Measurements from ENCODE around the gene MRAS.

Gene MRAS

GRCh38 chr3:138384531-138384930 is 36.2 kb downstream of the MRAS start:
- Histone ChIP-seq H3K9ac (ENCODE audit: low read length) (no peak overlapping the region), H3K36me3 (ENCODE audit: control insufficient read depth, insufficient read depth, low read length) (no peaks in the 10 kb centered on the region), H3K4me3 (ENCODE audit: low read length) (no peak overlapping the region), H3K27me3 (ENCODE audit: control insufficient read depth, insufficient read depth, low read length) (no peaks in the 10 kb centered on the region), H3K4me1 (ENCODE audit: control insufficient read depth, insufficient read depth, low read length) (no peaks in the 10 kb centered on the region), H3K9me3 (ENCODE audit: control insufficient read depth, low read length) (no peaks in the 10 kb centered on the region)

GRCh38 chr3:138384976-138385375 is 36.6 kb downstream of the MRAS start:
- Histone ChIP-seq H3K9me3 (ENCODE audit: control insufficient read depth, low read length) (no peaks in the 10 kb centered on the region), H3K4me3 (ENCODE audit: low read length) (no peak overlapping the region), H3K36me3 (ENCODE audit: control insufficient read depth, insufficient read depth, low read length) (no peaks in the 10 kb centered on the region), H3K27me3 (ENCODE audit: control insufficient read depth, insufficient read depth, low read length) (no peaks in the 10 kb centered on the region), H3K4me1 (ENCODE audit: control insufficient read depth, insufficient read depth, low read length) (peaks cover 4% of the 10 kb centered on the region), H3K9ac (ENCODE audit: low read length) (no peak overlapping the region)

DNA sequence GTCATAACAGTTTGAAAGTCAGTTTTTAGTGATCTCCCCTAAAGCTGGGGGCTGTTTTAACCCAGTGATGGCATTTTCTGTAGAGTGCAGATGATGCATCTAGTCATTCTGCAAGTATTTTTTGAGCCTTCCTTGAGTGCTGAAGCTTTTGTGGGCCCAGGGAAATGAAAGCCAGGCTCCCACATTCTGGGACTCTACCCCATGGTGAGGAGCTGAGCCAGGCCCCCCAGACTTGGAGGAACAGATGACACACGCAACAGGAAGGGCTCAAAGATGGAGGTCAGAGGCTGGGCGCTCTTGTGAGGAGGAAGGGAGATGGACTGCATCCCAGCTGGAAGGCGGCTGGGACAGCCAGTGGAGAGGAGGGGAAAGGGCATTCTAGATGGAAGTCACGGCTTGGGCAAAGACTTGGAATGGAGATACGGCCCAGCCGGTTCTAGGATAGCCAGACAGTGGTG is 40.8 kb downstream of the MRAS start:
- H3K9ac ChIP-seq (ENCODE audit: low read length): no peak overlapping the region
- no peaks in the 10 kb centered on the region for H3K9me3 ChIP-seq (ENCODE audit: control insufficient read depth, low read length)
- peaks cover 4% of the 10 kb centered on the region for H3K4me1 ChIP-seq (ENCODE audit: control insufficient read depth, insufficient read depth, low read length)
- H3K36me3 ChIP-seq (ENCODE audit: control insufficient read depth, insufficient read depth, low read length): no peaks in the 10 kb centered on the region
- no peak overlapping the region for H3K4me3 ChIP-seq (ENCODE audit: low read length)
- no peaks in the 10 kb centered on the region for H3K27me3 ChIP-seq (ENCODE audit: control insufficient read depth, insufficient read depth, low read length)

DNA sequence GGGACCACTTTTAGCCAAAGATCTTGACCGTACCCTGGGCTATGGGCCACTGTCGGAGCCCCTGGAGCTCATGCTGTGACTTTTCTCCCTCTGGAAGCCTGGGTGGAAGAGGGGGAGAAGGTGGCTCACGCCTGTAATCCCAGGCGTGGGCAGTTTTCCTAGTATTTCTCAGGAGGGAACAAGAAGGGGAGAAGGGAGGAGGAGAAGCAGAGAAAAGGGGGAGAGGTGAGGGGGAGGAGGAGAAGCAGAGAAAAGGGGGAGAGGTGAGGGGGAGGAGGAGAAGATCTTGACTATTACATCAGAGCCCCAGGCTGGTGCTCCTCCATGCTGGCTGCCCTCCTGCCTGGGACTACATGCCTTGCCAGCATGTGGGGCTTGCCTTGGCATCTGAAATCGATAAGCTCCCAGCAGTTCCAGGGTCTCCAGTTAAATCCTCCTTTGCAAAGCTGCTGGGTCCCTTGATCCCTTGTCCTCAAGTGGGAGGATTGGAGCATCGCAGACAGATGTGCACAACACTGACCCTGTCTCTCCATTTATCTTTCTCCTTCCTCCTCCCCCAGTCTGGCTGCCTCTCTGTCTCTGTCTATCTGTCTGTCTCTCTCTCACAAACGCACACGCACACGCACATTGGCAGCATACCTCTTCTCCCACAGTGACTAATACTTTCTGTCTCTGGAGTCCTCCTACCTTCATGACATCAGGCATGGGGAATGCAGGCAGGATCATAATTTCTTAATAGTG is 41.6 kb downstream of the MRAS start:
- Histone ChIP-seq H3K4me1 (ENCODE audit: control insufficient read depth, insufficient read depth, low read length) (peaks cover 4% of the 10 kb centered on the region), H3K36me3 (ENCODE audit: control insufficient read depth, insufficient read depth, low read length) (no peaks in the 10 kb centered on the region), H3K4me3 (ENCODE audit: low read length) (no peak overlapping the region), H3K9ac (ENCODE audit: low read length) (no peak overlapping the region), H3K9me3 (ENCODE audit: control insufficient read depth, low read length) (no peaks in the 10 kb centered on the region), H3K27me3 (ENCODE audit: control insufficient read depth, insufficient read depth, low read length) (no peaks in the 10 kb centered on the region)

- Histone ChIP-seq H3K4me1 (ENCODE audit: control insufficient read depth, insufficient read depth, low read length) (peaks cover 4% of the 10 kb centered on the region), H3K4me3 (ENCODE audit: low read length) (no peak overlapping the region), H3K36me3 (ENCODE audit: control insufficient read depth, insufficient read depth, low read length) (no peaks in the 10 kb centered on the region), H3K27me3 (ENCODE audit: control insufficient read depth, insufficient read depth, low read length) (no peaks in the 10 kb centered on the region), H3K9ac (ENCODE audit: low read length) (no peak overlapping the region), H3K9me3 (ENCODE audit: control insufficient read depth, low read length) (no peaks in the 10 kb centered on the region)
These were observed 42.2 kb downstream of the MRAS start for GRCh38 chr3:138390582-138390932.

- Histone ChIP-seq H3K36me3 (ENCODE audit: control insufficient read depth, insufficient read depth, low read length) (no peaks in the 10 kb centered on the region), H3K9me3 (ENCODE audit: control insufficient read depth, low read length) (no peaks in the 10 kb centered on the region), H3K4me3 (ENCODE audit: low read length) (no peak overlapping the region), H3K4me1 (ENCODE audit: control insufficient read depth, insufficient read depth, low read length) (peaks cover 4% of the 10 kb centered on the region), H3K27me3 (ENCODE audit: control insufficient read depth, insufficient read depth, low read length) (no peaks in the 10 kb centered on the region), H3K9ac (ENCODE audit: low read length) (no peak overlapping the region)
These were observed 45.8 kb downstream of the MRAS start for GRCh38 chr3:138394156-138394555.

GRCh38 chr3:138394686-138395085 is 46.3 kb downstream of the MRAS start:
- Histone ChIP-seq H3K27me3 (ENCODE audit: control insufficient read depth, insufficient read depth, low read length) (no peaks in the 10 kb centered on the region), H3K9ac (ENCODE audit: low read length) (no peak overlapping the region), H3K4me3 (ENCODE audit: low read length) (no peak overlapping the region), H3K9me3 (ENCODE audit: control insufficient read depth, low read length) (no peaks in the 10 kb centered on the region), H3K36me3 (ENCODE audit: control insufficient read depth, insufficient read depth, low read length) (no peaks in the 10 kb centered on the region), H3K4me1 (ENCODE audit: control insufficient read depth, insufficient read depth, low read length) (peaks cover 2% of the 10 kb centered on the region)

GRCh38 chr3:138395865-138396751 is 47.7 kb downstream of the MRAS start:
- no peak overlapping the region for H3K9ac ChIP-seq (ENCODE audit: low read length)
- no peaks in the 10 kb centered on the region for H3K9me3 ChIP-seq (ENCODE audit: control insufficient read depth, low read length)
- no peaks in the 10 kb centered on the region for H3K4me1 ChIP-seq (ENCODE audit: control insufficient read depth, insufficient read depth, low read length)
- no peak overlapping the region for H3K4me3 ChIP-seq (ENCODE audit: low read length)
- no peaks in the 10 kb centered on the region for H3K27me3 ChIP-seq (ENCODE audit: control insufficient read depth, insufficient read depth, low read length)
- no peaks in the 10 kb centered on the region for H3K36me3 ChIP-seq (ENCODE audit: control insufficient read depth, insufficient read depth, low read length)

DNA sequence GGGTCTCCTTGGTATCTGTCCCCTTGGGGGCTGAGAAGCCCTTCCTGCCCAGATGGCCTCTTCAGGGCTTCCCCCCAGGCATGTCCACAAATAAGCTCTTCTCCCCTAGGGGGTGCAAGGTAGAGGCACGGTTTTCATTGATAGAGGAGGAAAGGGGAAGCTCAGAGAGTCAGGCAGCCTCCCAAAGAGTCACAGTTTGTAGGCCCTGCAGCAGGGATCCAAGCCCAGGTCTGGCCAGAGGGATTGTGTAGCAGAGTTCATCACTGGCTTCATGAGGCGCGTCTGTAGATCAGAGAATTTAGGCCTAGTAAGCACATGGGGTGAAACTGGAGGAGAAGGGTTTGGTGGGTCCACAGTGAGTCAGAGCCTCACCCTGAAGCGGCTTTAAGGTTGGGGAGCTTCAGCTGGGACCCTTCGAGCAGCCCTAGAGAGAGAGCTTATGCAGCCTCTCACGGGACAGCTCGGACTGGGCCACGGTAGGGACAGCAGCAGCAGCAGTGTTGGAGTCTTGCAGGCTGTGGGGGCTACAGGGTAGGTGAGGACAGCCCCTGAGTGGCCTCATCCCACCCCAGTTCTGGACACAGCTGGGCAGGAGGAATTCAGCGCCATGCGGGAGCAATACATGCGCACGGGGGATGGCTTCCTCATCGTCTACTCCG is 48.5 kb downstream of the MRAS start:
- Histone ChIP-seq H3K36me3 (ENCODE audit: control insufficient read depth, insufficient read depth, low read length) (no peaks in the 10 kb centered on the region), H3K4me1 (ENCODE audit: control insufficient read depth, insufficient read depth, low read length) (no peaks in the 10 kb centered on the region), H3K9ac (ENCODE audit: low read length) (no peak overlapping the region), H3K4me3 (ENCODE audit: low read length) (no peak overlapping the region), H3K9me3 (ENCODE audit: control insufficient read depth, low read length) (no peaks in the 10 kb centered on the region), H3K27me3 (ENCODE audit: control insufficient read depth, insufficient read depth, low read length) (no peaks in the 10 kb centered on the region)

DNA sequence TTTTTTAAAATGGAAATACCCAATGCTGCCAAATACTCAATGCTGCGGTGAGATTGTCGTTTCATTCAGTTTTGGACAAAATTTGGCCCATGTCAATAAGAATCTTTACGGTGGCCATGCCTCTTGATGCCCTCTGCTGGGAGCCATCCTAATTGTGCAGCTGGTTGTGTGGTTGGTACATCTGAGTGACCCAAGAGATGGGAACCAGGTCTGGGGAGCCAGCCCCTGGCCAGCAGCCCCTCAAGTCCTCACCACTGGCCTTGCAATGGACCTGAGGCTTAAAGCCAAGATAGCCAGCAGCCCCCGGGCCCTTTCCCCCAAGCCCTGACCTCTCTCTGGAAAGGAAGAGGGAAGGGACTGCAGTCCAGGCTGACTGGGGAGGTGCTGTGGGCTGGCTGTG is 49.6 kb downstream of the MRAS start:
- H3K36me3 ChIP-seq (ENCODE audit: control insufficient read depth, insufficient read depth, low read length): no peaks in the 10 kb centered on the region
- H3K4me3 ChIP-seq (ENCODE audit: low read length): no peak overlapping the region
- no peaks in the 10 kb centered on the region for H3K9me3 ChIP-seq (ENCODE audit: control insufficient read depth, low read length)
- H3K4me1 ChIP-seq (ENCODE audit: control insufficient read depth, insufficient read depth, low read length): no peaks in the 10 kb centered on the region
- H3K9ac ChIP-seq (ENCODE audit: low read length): no peak overlapping the region
- no peaks in the 10 kb centered on the region for H3K27me3 ChIP-seq (ENCODE audit: control insufficient read depth, insufficient read depth, low read length)

DNA sequence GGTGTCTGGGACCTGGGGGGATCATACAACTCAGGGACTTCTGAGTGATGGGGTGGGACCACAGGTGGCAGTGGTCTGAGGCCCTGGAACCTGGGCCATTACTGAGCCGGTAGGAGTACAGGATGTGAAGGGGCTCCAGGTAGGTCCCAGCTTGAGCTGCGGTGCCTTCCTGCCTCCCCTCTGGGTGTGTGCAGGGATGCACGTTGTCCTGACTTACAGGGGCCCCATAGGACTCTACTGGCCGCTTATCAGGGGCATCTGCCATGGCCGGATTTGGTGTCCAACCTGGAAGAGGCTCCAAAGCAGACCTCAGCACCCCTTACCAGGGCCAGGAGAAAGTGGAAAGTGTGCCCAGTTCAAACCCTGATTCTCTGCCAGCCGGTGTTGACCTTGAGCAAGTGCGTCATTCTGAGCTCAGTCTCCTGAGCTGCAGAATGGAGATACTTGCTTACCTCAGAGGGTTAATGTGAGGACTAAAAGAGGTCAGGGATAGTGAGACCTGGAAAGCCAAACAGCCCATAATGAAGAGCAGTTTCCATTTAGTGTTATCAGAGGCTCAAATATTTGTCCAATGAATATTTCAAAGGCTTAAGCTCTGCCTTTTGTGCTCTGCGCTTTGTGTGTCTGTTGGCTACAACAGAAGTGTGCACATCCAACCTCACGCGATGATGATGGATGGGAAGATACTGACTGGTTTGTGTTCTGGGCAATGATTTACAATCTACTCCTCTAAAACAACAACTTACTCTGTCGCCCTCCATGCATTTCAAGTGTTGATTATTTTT is 50.6 kb downstream of the MRAS start:
- no peaks in the 10 kb centered on the region for H3K27me3 ChIP-seq (ENCODE audit: control insufficient read depth, insufficient read depth, low read length)
- no peaks in the 10 kb centered on the region for H3K9me3 ChIP-seq (ENCODE audit: control insufficient read depth, low read length)
- H3K36me3 ChIP-seq (ENCODE audit: control insufficient read depth, insufficient read depth, low read length): no peaks in the 10 kb centered on the region
- no peak overlapping the region for H3K9ac ChIP-seq (ENCODE audit: low read length)
- no peak overlapping the region for H3K4me3 ChIP-seq (ENCODE audit: low read length)
- H3K4me1 ChIP-seq (ENCODE audit: control insufficient read depth, insufficient read depth, low read length): no peaks in the 10 kb centered on the region

Measured in mucosa of stomach (tissue), 1 donor.